Right cardiac atrium (tissue), 5 donors: ENCODE data around the gene FOXL3. TPM values are rescaled to one million over a fixed set of nuclear protein-coding genes. Genes with fewer than 3 reads are reported as not detected.
"Not testable (repeated sequence)": the region's sequence is repeated elsewhere in the genome, so short reads cannot be mapped to it uniquely, and the experiment has no call there.

Source experiments
- ATAC-seq, 2 donors: fragments of 200-7000 bp; cut with Tn5 transposase; one replicate each; pipeline versions ENCODE4 v1.8.0 to v1.9.1; 2020; ENCODE audit warnings: moderate library complexity in 2 of 2, mild to moderate bottlenecking in 1 of 2
- DNase-seq, 3 donors: peaks; one replicate each; pipeline ENCODE4 v3.0.0-alpha.2; 2020
- H3K27ac ChIP-seq: one replicate; pipeline ENCODE4 v1.5.1; 2013; ENCODE audit warnings: mild to moderate bottlenecking, low read length, control low read depth, moderate library complexity
- H3K27me3 ChIP-seq: one replicate; pipeline ENCODE4 v1.6.1; 2013; ENCODE audit not compliant: control insufficient read depth, insufficient read depth
- H3K4me1 ChIP-seq: one replicate; pipeline ENCODE4 v1.6.1; 2013; ENCODE audit warnings: low read length; ENCODE audit not compliant: control insufficient read depth, insufficient read depth
- H3K4me3 ChIP-seq: one replicate; pipeline ENCODE4 v1.5.1; 2013; ENCODE audit warnings: low read length, control low read depth
- H3K9me3 ChIP-seq: one replicate; pipeline ENCODE4 v1.6.1; 2013; ENCODE audit warnings: low read length; ENCODE audit not compliant: control insufficient read depth
- WGBS: extraction: QIAGEN DNeasy Blood & Tissue Kit; methylation state at CpG from one replicate; pipeline ENCODE4 v1.1.7; 2013; 5-methylcytosine and 5-hydroxymethylcytosine counted together
- intact Hi-C, 4 donors: fragments of 100-400 bp; cut with DNase I; formaldehyde crosslinking; loops; one replicate each; pipeline versions ENCODE4 v1.11.0 to v1.14.0; 2022 to 2023
- polyA plus RNA-seq: library from polyadenylated mRNA; stranded (reverse); fragments of 200-250 nt; gene quantifications from one replicate; pipeline ENCODE4 v1.2.3, GENCODE V29; 2013
- total RNA-seq, 4 donors: library from RNA; stranded (reverse); fragmentation: NEBNext Ultra II Directional; extraction: Animal tissue kit (Norgen Biotek cat#: 25700); gene quantifications; one replicate each; pipeline ENCODE4 v1.2.1, GENCODE V29; 2021
- donor health status: healthy with polysubstance abuse.
- donor health status: DM: no; HTN: yes; CAD: no.
- donor health status: DM: no; HTN: no; CAD: no.
- donor health status: DM: no; HTN: yes; CAD: no; lungs with severe emphysema.
- donor health status: DM: yes; HTN: yes; CAD: no.

FOXL3 gene
- total and polyA plus RNA-seq, 5 donors, result not detected

DNA sequence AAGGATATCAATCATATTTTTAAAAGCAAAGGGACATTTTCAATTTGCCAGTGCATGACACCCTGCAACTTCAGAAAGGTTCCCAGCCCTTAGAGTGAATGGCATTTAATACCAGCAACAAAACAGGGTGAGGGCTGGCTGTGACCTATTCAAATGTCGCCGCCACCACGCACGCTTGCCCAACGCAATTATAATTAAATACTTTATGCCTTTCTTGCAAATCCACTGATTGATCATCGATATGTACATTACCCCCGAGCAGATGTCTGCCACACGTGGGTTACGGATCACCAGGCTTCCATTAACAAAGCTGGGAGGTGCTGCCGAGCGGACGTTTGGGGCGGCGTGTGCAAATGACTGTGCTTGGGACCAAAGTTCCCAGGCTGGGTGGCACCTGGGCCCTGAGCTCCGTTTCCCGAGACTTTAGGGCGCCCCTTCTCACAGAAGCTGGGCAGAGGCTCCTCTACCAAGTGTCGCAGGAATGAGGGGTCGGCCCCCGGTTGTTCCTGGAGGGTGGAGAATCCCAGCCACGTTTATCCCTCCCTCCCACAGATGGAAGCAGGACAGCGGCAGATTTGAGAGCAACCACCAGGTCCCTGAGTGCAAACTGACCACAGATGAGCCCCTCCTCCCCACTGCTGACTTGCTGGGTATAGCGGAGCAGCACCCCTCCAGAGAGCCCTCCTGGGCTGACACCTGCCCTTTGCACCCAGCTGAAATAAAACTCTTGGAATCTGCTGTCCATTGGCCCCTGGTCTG is 3.9 kb downstream of the FOXL3 start:
- no peak for DNase-seq
- WGBS, result 74% methylated on average over 23 of the region's 23 CpGs

DNA sequence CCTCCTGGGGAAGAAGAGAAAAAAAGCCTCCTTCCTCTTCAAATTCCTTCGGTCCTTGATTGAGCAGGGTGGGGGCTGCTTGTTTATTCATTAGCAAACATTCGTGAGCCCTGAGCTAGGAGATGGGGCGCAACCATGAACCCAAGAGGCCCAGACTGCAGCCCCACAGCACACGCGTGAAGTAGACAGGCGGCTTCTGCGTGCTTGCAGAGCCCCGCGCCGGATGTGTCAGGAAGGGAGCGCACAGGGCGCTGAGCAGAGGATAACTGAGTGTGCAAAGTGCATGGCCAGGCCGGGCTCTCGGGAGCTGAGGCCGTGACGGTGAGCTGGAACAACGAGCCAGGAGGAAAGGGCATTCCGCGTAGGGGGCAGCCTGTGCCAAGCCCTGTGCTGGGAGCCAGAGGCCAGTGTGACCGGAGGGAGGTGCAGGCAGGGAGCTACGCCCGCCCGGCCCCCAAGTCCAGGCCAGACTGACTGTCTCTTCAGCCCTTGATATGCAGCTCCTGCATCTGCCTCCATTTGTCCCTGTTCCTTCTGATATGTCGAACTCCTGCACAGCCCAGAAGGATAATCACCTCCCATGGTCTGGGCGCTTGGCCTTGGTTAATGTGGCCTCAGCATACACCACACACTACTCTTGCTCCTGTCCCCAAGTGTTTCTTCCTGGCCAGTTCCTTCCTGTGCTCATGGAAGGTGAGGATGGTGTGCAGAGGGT is 4.6 kb downstream of the FOXL3 start:
- H3K9me3 ChIP-seq, result no peaks in the 10 kb centered on the region
- no peak overlapping the region for H3K27ac ChIP-seq
- ATAC-seq (no peak), DNase-seq (peak in 1 of 3 donors; percentile 22)
- no peaks in the 10 kb centered on the region for H3K27me3 ChIP-seq
- no peaks in the 10 kb centered on the region for H3K4me1 ChIP-seq
- intact Hi-C loops, result no loop called here
- H3K4me3 ChIP-seq, result no peak overlapping the region
- 81% methylated on average over 25 of the region's 25 CpGs for WGBS

More for the DNA sequence above, 3.9 kb downstream of the FOXL3 start:
- H3K9me3 ChIP-seq, result no peaks in the 10 kb centered on the region
- H3K4me3 ChIP-seq, result no peak overlapping the region
- H3K27me3 ChIP-seq, result no peaks in the 10 kb centered on the region
- no peak for ATAC-seq
- H3K4me1 ChIP-seq, result no peaks in the 10 kb centered on the region
- intact Hi-C loops, result no loop called here
- no peak overlapping the region for H3K27ac ChIP-seq

GRCh38 chr7:295155-296154 is 5.5 kb downstream of the FOXL3 start:
- H3K27me3 ChIP-seq, result no peaks in the 10 kb centered on the region
- DNase-seq, result peak in 1 of 3 donors; percentile 28
- intact Hi-C loops, result no loop called here
- WGBS, result 80% methylated on average over 27 of the region's 27 CpGs
- no peaks in the 10 kb centered on the region for H3K4me1 ChIP-seq
- H3K4me3 ChIP-seq, result no peak overlapping the region
- ATAC-seq, result no peak
- H3K27ac ChIP-seq, result no peak overlapping the region
- no peaks in the 10 kb centered on the region for H3K9me3 ChIP-seq

DNA sequence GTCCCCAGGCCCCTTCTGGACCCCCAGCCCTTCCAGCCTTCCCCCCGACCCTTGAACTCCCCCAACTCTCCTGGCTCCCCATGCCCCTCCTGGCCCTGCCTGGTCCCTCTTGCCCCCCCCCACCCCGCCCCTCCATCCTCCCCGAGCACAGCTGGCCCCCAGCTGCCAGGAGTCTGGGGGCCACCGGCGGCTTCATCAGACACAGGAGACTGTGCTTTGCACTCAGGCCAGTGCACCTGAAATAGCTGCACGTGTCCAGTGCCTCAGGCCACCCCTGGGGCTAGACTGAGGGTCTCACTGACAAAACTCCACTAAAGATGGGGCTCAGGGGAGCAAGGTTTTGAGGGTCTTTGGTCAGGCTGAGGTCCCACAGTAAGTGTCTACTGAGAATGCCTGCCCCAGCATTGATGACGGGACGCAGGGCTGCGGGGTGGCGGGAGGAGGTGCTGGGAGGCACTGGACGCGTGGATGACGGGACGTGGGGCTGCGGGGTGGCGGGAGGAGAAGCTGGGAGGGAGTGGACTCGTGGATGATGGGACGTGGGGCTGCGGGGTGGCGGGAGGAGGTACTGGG is 6.5 kb downstream of the FOXL3 start:
- DNase-seq (no peak), ATAC-seq (no peak)
- 86% methylated on average over 20 of the region's 20 CpGs for WGBS
- intact Hi-C loops, result no loop called here
- no peak overlapping the region for H3K4me3 ChIP-seq
- H3K27ac ChIP-seq, result no peak overlapping the region
- H3K9me3 ChIP-seq, result no peaks in the 10 kb centered on the region
- H3K27me3 ChIP-seq, result no peaks in the 10 kb centered on the region
- H3K4me1 ChIP-seq, result no peaks in the 10 kb centered on the region

DNA sequence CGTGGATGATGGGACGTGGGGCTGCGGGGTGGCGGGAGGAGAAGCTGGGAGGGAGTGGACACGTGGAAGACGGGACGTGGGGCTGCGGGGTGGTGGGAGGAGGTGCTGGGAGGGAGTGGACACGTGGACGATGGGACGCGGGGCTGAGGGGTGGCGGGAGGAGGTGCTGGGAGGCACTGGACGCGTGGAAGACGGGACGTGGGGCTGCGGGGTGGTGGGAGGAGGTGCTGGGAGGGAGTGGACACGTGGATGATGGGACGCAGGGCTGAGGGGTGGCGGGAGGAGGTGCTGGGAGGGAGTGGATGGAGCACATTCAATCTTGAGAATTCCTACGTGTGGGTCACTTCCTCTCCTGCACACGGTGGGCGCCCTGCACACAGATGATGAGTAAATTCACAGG is 7.2 kb downstream of the FOXL3 start:
- H3K4me1 ChIP-seq, DNase-seq, H3K4me3 ChIP-seq, H3K27ac ChIP-seq, intact Hi-C loops, ATAC-seq, H3K27me3 ChIP-seq, H3K9me3 ChIP-seq: not testable (repeated sequence)
- WGBS, result 79% methylated on average over 24 of the region's 24 CpGs

GRCh38 chr7:297611-298374 is 7.8 kb downstream of the FOXL3 start:
- no peaks in the 10 kb centered on the region for H3K9me3 ChIP-seq
- ATAC-seq, result no peak
- H3K4me3 ChIP-seq, result no peak overlapping the region
- no peaks in the 10 kb centered on the region for H3K4me1 ChIP-seq
- 80% methylated on average over 24 of the region's 24 CpGs for WGBS
- DNase-seq, result no peak
- intact Hi-C loops, result no loop called here
- no peaks in the 10 kb centered on the region for H3K27me3 ChIP-seq
- H3K27ac ChIP-seq, result no peak overlapping the region

DNA sequence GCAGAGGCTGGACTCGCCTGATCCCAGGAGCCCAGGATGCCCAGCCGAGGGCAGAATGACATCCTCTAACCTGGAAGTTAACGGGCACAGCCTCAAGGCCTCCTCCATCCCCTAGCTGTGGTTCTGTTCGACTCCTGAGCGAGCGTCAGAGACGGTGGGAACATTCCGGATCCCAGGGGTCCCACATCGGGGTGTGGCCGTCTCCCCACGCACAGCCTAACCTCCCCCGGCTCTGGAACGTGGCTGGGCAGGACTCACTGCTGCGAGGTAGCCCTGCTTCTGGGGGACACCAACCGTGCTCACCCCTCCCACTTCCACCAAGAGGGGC is 8.4 kb downstream of the FOXL3 start:
- Histone ChIP-seq H3K4me1 (no peaks in the 10 kb centered on the region), H3K4me3 (no peak overlapping the region), H3K27me3 (no peaks in the 10 kb centered on the region), H3K27ac (no peak overlapping the region), H3K9me3 (no peaks in the 10 kb centered on the region)
- no peak for ATAC-seq
- 71% methylated on average over 15 of the region's 15 CpGs for WGBS
- intact Hi-C loops, result no loop called here
- DNase-seq, result no peak

DNA sequence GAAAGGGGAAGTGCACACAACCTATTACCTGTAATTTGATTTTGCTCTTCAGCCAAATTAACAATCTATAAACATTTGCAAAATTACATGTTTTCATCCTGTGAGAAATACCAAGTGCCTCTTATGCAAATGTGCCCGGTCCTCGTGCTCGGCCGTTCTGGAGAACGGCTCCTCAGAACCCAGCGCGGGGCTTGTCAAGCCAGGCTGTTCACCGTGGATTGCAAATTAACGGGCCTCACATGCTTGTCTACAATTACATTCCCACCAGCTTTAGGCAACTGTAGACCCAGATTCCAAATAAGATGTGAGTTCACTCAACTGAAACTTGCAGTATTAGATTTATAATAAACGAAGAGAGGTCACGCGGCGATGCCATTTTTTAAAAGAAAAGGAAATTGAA is 8.8 kb downstream of the FOXL3 start:
- Histone ChIP-seq H3K27ac (no peak overlapping the region), H3K4me3 (no peak overlapping the region), H3K4me1 (no peaks in the 10 kb centered on the region), H3K27me3 (no peaks in the 10 kb centered on the region), H3K9me3 (no peaks in the 10 kb centered on the region)
- no peak for DNase-seq
- intact Hi-C loops, result no loop called here
- ATAC-seq, result no peak
- WGBS, result 80% methylated on average over 13 of the region's 13 CpGs

- 93% methylated on average over 15 of the region's 15 CpGs for WGBS
- no peak for ATAC-seq
- intact Hi-C loops, result no loop called here
Observed at GRCh38 chr7:299169-299568, 9.2 kb downstream of the FOXL3 start.

GRCh38 chr7:299628-300027 is 9.7 kb downstream of the FOXL3 start:
- Histone ChIP-seq H3K27me3 (no peaks in the 10 kb centered on the region), H3K4me1 (no peaks in the 10 kb centered on the region), H3K27ac (no peak overlapping the region), H3K9me3 (no peaks in the 10 kb centered on the region), H3K4me3 (no peak overlapping the region)
- DNase-seq (no peak), ATAC-seq (no peak)
- intact Hi-C loops, result no loop called here
- WGBS, result 89% methylated on average over 16 of the region's 16 CpGs

More at GRCh38 chr7:299169-299568, 9.2 kb downstream of the FOXL3 start:
- no peaks in the 10 kb centered on the region for H3K27me3 ChIP-seq
- no peak overlapping the region for H3K4me3 ChIP-seq
- H3K9me3 ChIP-seq, result no peaks in the 10 kb centered on the region
- H3K27ac ChIP-seq, result no peak overlapping the region
- no peak for DNase-seq
- H3K4me1 ChIP-seq, result no peaks in the 10 kb centered on the region
